DND-41 (cell line): Measurements from ENCODE around the gene KIF3B.

Experiments
- EZH2 ChIP-seq: IDR thresholded peaks from 3 replicates; pipeline ENCODE4 v1.6.1; 2012; ENCODE audit warnings: borderline replicate concordance, low read depth, mild to moderate bottlenecking, moderate library complexity, low read length, inconsistent platforms; ENCODE audit not compliant: severe bottlenecking
- TF ChIP-seq, protein P1 (sequence below): IDR thresholded peaks from 2 replicates; pipeline ENCODE4 v1.5.1; 2012; ENCODE audit warnings: borderline replicate concordance, low read length, moderate library complexity, mild to moderate bottlenecking; ENCODE audit not compliant: poor library complexity, severe bottlenecking; ENCODE audit errors: extremely low read depth

DNA sequence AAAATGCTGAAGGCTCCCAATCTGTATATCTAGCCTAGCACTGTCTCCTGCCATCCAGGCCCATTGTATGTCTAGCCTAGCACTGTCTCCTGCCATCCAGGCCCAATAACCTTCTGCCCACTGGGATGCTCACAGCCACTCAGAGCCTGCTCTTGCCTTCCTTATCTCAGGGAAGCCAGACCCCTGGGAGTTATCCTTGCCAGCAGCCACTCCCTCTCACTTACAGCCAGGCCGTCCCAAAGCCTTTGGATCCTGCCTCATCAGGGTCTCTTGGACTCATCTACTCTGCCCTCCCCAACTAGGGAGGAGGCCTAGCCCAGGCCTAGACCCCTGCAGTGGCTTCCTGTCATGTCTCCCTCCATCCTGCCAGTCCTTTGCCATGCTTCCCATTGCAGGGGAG lies 37.3 kb downstream of the KIF3B start:
- TF ChIP-seq, protein P1, sequence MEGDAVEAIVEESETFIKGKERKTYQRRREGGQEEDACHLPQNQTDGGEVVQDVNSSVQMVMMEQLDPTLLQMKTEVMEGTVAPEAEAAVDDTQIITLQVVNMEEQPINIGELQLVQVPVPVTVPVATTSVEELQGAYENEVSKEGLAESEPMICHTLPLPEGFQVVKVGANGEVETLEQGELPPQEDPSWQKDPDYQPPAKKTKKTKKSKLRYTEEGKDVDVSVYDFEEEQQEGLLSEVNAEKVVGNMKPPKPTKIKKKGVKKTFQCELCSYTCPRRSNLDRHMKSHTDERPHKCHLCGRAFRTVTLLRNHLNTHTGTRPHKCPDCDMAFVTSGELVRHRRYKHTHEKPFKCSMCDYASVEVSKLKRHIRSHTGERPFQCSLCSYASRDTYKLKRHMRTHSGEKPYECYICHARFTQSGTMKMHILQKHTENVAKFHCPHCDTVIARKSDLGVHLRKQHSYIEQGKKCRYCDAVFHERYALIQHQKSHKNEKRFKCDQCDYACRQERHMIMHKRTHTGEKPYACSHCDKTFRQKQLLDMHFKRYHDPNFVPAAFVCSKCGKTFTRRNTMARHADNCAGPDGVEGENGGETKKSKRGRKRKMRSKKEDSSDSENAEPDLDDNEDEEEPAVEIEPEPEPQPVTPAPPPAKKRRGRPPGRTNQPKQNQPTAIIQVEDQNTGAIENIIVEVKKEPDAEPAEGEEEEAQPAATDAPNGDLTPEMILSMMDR: no peak
- no peak for TF ChIP-seq EZH2
